ENCODE results near the gene DENND4A. TPM values are rescaled to one million over a fixed set of nuclear protein-coding genes. Genes with fewer than 3 reads are reported as not detected.

Gene DENND4A
- total and polyA plus RNA-seq, 10 of the 15 experiments (the other 5 are each of a cell fraction or from before 2014, with no cell fraction given) = 14.2 to 81.8 (median 34.1) TPM

GRCh38 chr15:65832549-65833364 is 40.7 kb upstream of the DENND4A start:
- Histone ChIP-seq H3K27me3 (replicated peaks in 1 of 2; ENCODE audit: control insufficient read depth in 2 of 2, insufficient read depth in 2 of 2, low read length in 1 of 2) (no peaks in the 10 kb centered on the region), H3K9me3 (replicated peaks; ENCODE audit: control insufficient read depth, insufficient read depth, low read length) (no peaks in the 10 kb centered on the region), H4K20me1 (ENCODE audit: control insufficient read depth, insufficient read depth) (no peaks in the 10 kb centered on the region), H3K4me2 (ENCODE audit: control insufficient read depth, insufficient read depth) (peak overlapping the region; percentile 73), H3K9ac (ENCODE audit: control insufficient read depth, insufficient read depth, low read length) (peak overlapping the region; percentile 46), H3K4me1 (ENCODE audit: control insufficient read depth, insufficient read depth, low read length) (peaks cover 25% of the 10 kb centered on the region), H3K36me3 (ENCODE audit: control insufficient read depth in 2 of 2, insufficient read depth in 2 of 2, low read length in 1 of 2) (no peaks in the 10 kb centered on the region), H2AFZ (ENCODE audit: control insufficient read depth, low read depth, low read length) (peak overlapping the region; percentile 85), H3K27ac (ENCODE audit: control insufficient read depth, insufficient read depth) (peak overlapping the region; percentile 79), H3K79me2 (ENCODE audit: control insufficient read depth, insufficient read depth, low read length) (peaks cover 1% of the 10 kb centered on the region; the same call in 1 of the 2 replicates), H3K4me3 (peak overlapping the region; percentile 45; the same call in 1 of the 2 replicates)
- ATAC-seq (peak; percentile 56), FAIRE-seq (peak; percentile 38), DNase-seq (ENCODE audit: low read depth, low spot score) (no peak)
- in situ Hi-C loops (cut with MboI) = no loop called here
- SMC1A ChIA-PET (ENCODE audit: uncharacterized antibody, unreplicated experiment) = interaction anchor here (0.6 to 7.1 kb wide), 37 partner anchors 9 to 241 kb away, joined by 3 to 66 read pairs (median 4); partner anchors contain the start of genes DENND4A, INTS14 and RAB11A
- CTCF ChIA-PET = interaction anchor here (0.8 to 9.3 kb wide), 28 partner anchors 9 to 302 kb away, joined by 3 to 192 read pairs (median 5); partner anchors contain the start of genes HACD3, INTS14 and RAB11A
- intact Hi-C loops (cut with micrococcal nuclease; ENCODE audit: unreplicated experiment) = loop anchor here (5.0 kb wide), 1 partner anchor 195 kb away; no protein-coding TSS in a partner anchor
- 51% methylated on average over 8 of the region's 8 CpGs for WGBS (ENCODE audit: insufficient coverage, insufficient replicate concordance, low lambda C conversion rate, missing lambda C conversion rate)
- RAD21 ChIA-PET (ENCODE audit: unreplicated experiment) = interaction anchor here (0.6 to 6.1 kb wide), 19 partner anchors 9 to 222 kb away, joined by 3 to 69 read pairs (median 4); partner anchors contain the start of genes DENND4A, INTS14 and RAB11A
- POLR2A ChIA-PET = interaction anchor here (0.6 to 2.7 kb wide), 17 partner anchors 9 to 222 kb away, joined by 3 to 15 read pairs (median 5); partner anchors contain the start of genes DENND4A, INTS14 and RAB11A
- no TSS peak for BruUV-seq (replicated peaks)
- TF ChIP-seq FOS (IDR thresholded peaks at IDR 0.05; ENCODE audit: borderline replicate concordance, extremely low read depth, insufficient read length) (no peak), PML (IDR thresholded peaks at IDR 0.05; ENCODE audit: low read length) (no peak), STAT1 (conservative IDR thresholded peaks at IDR 0.05) (no peak), IRF5 (IDR thresholded peaks at IDR 0.05; ENCODE audit: borderline replicate concordance) (no peak), WRNIP1 (IDR thresholded peaks at IDR 0.05; ENCODE audit: borderline replicate concordance, low read depth, low read length) (no peak), POLR2AphosphoS5 (IDR thresholded peaks at IDR 0.05; ENCODE audit: low read length) (0 out of 2 replicates have a peak, but pooled peaks have one; percentile 32), E2F4 (IDR thresholded peaks at IDR 0.05; ENCODE audit: low read depth, low read length) (no peak), SIX5 (IDR thresholded peaks at IDR 0.05; ENCODE audit: low read depth, low read length, severe bottlenecking) (no peak), MEF2A (IDR thresholded peaks at IDR 0.05; ENCODE audit: insufficient read depth, low read depth, low read length) (no peak), ASH2L (IDR thresholded peaks at IDR 0.05; ENCODE audit: borderline replicate concordance, low read depth) (no peak), NFYA (IDR thresholded peaks at IDR 0.05; ENCODE audit: borderline replicate concordance, low read depth, low read length) (no peak), BACH1 (IDR thresholded peaks at IDR 0.05; ENCODE audit: borderline replicate concordance) (no peak), IKZF2 (IDR thresholded peaks at IDR 0.05) (peak; percentile 23 to 66; a peak in 2 of 4 replicates), REST (IDR thresholded peaks at IDR 0.05; ENCODE audit: low read depth, low read length) (no peak), TCF12 (IDR thresholded peaks at IDR 0.05; ENCODE audit: low read depth, low read length) (no peak), RCOR1 (conservative IDR thresholded peaks at IDR 0.05; ENCODE audit: low read depth, low read length) (no peak), CBX5 (IDR thresholded peaks at IDR 0.05; ENCODE audit: low read depth) (no peak), SREBF2 (IDR thresholded peaks at IDR 0.05; ENCODE audit: low read length) (no peak)

Measured in GM12878 (cell line).